Measurements from ENCODE around the gene MUSK.

The MUSK gene

GRCh38 chr9:110742741-110743371 lies 74.3 kb downstream of the MUSK start:
- Histone ChIP-seq H3K4me3 (ENCODE audit: low read length in 2 of 2) (peak overlapping the region in 1 of 2 donors; percentile 1), H3K4me1 (ENCODE audit: control insufficient read depth, insufficient read depth, low read length) (no peaks in the 10 kb centered on the region), H3K36me3 (ENCODE audit: control insufficient read depth in 2 of 2, insufficient read depth in 2 of 2, low read length in 2 of 2) (no peaks in the 10 kb centered on the region), H3K27me3 (ENCODE audit: control insufficient read depth in 1 of 2, insufficient read depth in 2 of 2, low read length in 2 of 2) (no peaks in the 10 kb centered on the region), H3K9ac (ENCODE audit: low read length in 2 of 2) (peak overlapping the region in 1 of 2 donors; percentile 23), H3K27ac (ENCODE audit: low read length) (peak overlapping the region; percentile 24), H3K9me3 (ENCODE audit: control insufficient read depth in 2 of 2, low read length in 2 of 2) (no peaks in the 10 kb centered on the region)

GRCh38 chr9:110744715-110745384 lies 76.3 kb downstream of the MUSK start:
- no peaks in the 10 kb centered on the region for H3K27me3 ChIP-seq (ENCODE audit: control insufficient read depth in 1 of 2, insufficient read depth in 2 of 2, low read length in 2 of 2)
- no peak overlapping the region for H3K4me3 ChIP-seq (ENCODE audit: low read length in 2 of 2)
- H3K27ac ChIP-seq (ENCODE audit: low read length) = peak overlapping the region; percentile 50
- no peak overlapping the region for H3K9ac ChIP-seq (ENCODE audit: low read length in 2 of 2)
- H3K9me3 ChIP-seq (ENCODE audit: control insufficient read depth in 2 of 2, low read length in 2 of 2) = no peaks in the 10 kb centered on the region
- H3K4me1 ChIP-seq (ENCODE audit: control insufficient read depth, insufficient read depth, low read length) = no peaks in the 10 kb centered on the region
- H3K36me3 ChIP-seq (ENCODE audit: control insufficient read depth in 2 of 2, insufficient read depth in 2 of 2, low read length in 2 of 2) = no peaks in the 10 kb centered on the region

DNA sequence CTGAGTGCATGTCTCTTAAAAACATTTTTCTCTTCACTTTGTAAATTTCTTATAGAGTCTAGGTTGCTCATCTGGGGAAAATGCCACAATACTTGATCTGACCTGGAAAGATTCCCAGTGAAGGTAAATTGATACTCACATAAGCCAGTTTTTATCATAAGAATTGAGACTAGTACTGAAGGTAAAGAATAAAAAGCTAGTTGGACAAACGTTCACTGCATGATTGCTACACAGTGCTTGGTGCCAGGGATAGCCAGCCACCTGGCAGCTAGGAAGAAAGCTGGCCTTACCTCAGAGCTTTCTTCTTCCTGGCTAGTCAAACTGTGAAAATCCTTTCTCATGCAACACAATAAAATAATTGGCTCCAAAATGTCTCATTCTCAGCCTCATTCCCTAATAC lies 77.1 kb downstream of the MUSK start:
- H3K4me3 ChIP-seq (ENCODE audit: low read length in 2 of 2) = no peak overlapping the region
- H3K36me3 ChIP-seq (ENCODE audit: control insufficient read depth in 2 of 2, insufficient read depth in 2 of 2, low read length in 2 of 2) = no peaks in the 10 kb centered on the region
- H3K9me3 ChIP-seq (ENCODE audit: control insufficient read depth in 2 of 2, low read length in 2 of 2) = no peaks in the 10 kb centered on the region
- H3K4me1 ChIP-seq (ENCODE audit: control insufficient read depth, insufficient read depth, low read length) = no peaks in the 10 kb centered on the region
- no peak overlapping the region for H3K9ac ChIP-seq (ENCODE audit: low read length in 2 of 2)
- no peaks in the 10 kb centered on the region for H3K27me3 ChIP-seq (ENCODE audit: control insufficient read depth in 1 of 2, insufficient read depth in 2 of 2, low read length in 2 of 2)
- no peak overlapping the region for H3K27ac ChIP-seq (ENCODE audit: low read length)

GRCh38 chr9:110746211-110746930 lies 77.8 kb downstream of the MUSK start:
- no peak overlapping the region for H3K9ac ChIP-seq (ENCODE audit: low read length in 2 of 2)
- no peaks in the 10 kb centered on the region for H3K36me3 ChIP-seq (ENCODE audit: control insufficient read depth in 2 of 2, insufficient read depth in 2 of 2, low read length in 2 of 2)
- H3K4me1 ChIP-seq (ENCODE audit: control insufficient read depth, insufficient read depth, low read length) = no peaks in the 10 kb centered on the region
- H3K4me3 ChIP-seq (ENCODE audit: low read length in 2 of 2) = no peak overlapping the region
- H3K27ac ChIP-seq (ENCODE audit: low read length) = no peak overlapping the region
- no peaks in the 10 kb centered on the region for H3K9me3 ChIP-seq (ENCODE audit: control insufficient read depth in 2 of 2, low read length in 2 of 2)
- no peaks in the 10 kb centered on the region for H3K27me3 ChIP-seq (ENCODE audit: control insufficient read depth in 1 of 2, insufficient read depth in 2 of 2, low read length in 2 of 2)

DNA sequence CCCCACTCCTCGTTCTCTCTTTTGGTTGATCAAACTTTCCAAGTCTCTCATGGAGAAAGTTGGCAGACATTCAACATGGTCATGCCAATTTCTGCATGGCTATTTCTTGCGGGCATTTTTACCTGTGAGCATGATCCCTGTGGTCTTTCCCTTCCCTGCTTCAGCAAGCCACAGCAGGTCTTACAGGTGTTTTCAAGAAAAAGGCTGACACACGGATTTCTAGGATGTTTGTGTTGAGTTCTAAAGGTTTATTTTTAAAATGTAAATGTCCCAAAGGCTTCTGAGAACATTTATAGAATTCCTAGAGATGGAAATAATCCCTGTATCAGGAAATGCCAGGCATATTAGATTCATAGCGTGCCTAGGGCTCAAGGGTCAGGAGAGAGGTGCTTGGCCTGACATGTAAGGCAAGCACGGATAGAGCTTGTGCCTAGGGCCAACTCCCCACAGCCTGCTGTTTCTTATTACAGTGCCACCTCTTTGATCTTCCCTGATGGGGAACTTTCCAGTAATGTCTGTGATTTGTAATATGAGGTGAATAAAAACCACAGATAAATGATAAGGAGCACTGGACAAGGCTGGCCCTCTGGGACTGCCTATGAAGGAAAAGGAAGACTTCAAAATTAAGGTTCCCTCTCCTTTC lies 79.8 kb downstream of the MUSK start:
- Histone ChIP-seq H3K27ac (ENCODE audit: low read length) (no peak overlapping the region), H3K4me1 (ENCODE audit: control insufficient read depth, insufficient read depth, low read length) (no peaks in the 10 kb centered on the region), H3K9me3 (ENCODE audit: control insufficient read depth in 2 of 2, low read length in 2 of 2) (no peaks in the 10 kb centered on the region), H3K27me3 (ENCODE audit: control insufficient read depth in 1 of 2, insufficient read depth in 2 of 2, low read length in 2 of 2) (no peaks in the 10 kb centered on the region), H3K4me3 (ENCODE audit: low read length in 2 of 2) (no peak overlapping the region), H3K36me3 (ENCODE audit: control insufficient read depth in 2 of 2, insufficient read depth in 2 of 2, low read length in 2 of 2) (no peaks in the 10 kb centered on the region), H3K9ac (ENCODE audit: low read length in 2 of 2) (no peak overlapping the region)

GRCh38 chr9:110750272-110750671 lies 81.7 kb downstream of the MUSK start:
- Histone ChIP-seq H3K4me1 (ENCODE audit: control insufficient read depth, insufficient read depth, low read length) (no peaks in the 10 kb centered on the region), H3K27me3 (ENCODE audit: control insufficient read depth in 1 of 2, insufficient read depth in 2 of 2, low read length in 2 of 2) (no peaks in the 10 kb centered on the region), H3K27ac (ENCODE audit: low read length) (no peak overlapping the region), H3K9me3 (ENCODE audit: control insufficient read depth in 2 of 2, low read length in 2 of 2) (no peaks in the 10 kb centered on the region), H3K36me3 (ENCODE audit: control insufficient read depth in 2 of 2, insufficient read depth in 2 of 2, low read length in 2 of 2) (no peaks in the 10 kb centered on the region), H3K9ac (ENCODE audit: low read length in 2 of 2) (no peak overlapping the region), H3K4me3 (ENCODE audit: low read length in 2 of 2) (no peak overlapping the region)

DNA sequence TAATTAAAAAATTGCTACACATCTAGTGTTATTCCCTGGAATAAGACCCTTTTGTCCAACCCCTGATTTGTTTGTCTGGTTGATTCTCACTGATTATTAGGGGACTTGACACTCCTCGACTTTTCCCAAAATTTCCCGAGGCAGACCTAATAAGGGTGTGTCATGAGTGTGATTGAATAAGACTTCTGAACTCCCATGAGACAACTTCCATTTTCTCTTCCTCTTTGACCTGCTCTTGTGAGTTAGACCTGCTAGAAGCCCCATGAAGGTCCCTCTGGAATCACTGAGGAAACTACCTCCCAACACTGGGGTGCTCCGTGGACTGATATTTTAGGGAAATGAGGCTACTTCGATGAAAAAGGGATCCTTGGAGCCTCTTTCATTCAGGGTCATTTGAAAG lies 83.4 kb downstream of the MUSK start:
- Histone ChIP-seq H3K27me3 (ENCODE audit: control insufficient read depth in 1 of 2, insufficient read depth in 2 of 2, low read length in 2 of 2) (no peaks in the 10 kb centered on the region), H3K27ac (ENCODE audit: low read length) (no peak overlapping the region), H3K9me3 (ENCODE audit: control insufficient read depth in 2 of 2, low read length in 2 of 2) (no peaks in the 10 kb centered on the region), H3K9ac (ENCODE audit: low read length in 2 of 2) (no peak overlapping the region), H3K36me3 (ENCODE audit: control insufficient read depth in 2 of 2, insufficient read depth in 2 of 2, low read length in 2 of 2) (no peaks in the 10 kb centered on the region), H3K4me1 (ENCODE audit: control insufficient read depth, insufficient read depth, low read length) (no peaks in the 10 kb centered on the region), H3K4me3 (ENCODE audit: low read length in 2 of 2) (no peak overlapping the region)

DNA sequence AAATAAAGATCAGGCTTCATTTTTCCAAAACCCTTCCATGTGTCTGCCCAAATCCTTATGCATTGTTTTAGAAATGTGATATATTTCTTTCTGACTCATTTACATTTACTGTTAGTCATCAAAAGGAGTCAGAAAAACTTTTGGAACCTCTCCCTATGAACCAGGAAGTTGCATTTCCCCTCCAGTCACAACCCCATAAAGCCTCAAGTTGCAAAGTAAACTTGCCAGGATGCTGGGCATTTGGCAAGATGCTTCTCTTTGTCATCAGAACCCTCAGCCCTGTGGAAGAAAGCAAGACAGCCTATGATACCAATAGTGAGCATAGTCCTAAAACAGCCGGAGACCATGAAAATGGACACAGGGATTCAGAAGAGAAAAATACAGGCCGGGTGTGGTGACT lies 84.2 kb downstream of the MUSK start:
- no peaks in the 10 kb centered on the region for H3K27me3 ChIP-seq (ENCODE audit: control insufficient read depth in 1 of 2, insufficient read depth in 2 of 2, low read length in 2 of 2)
- no peaks in the 10 kb centered on the region for H3K9me3 ChIP-seq (ENCODE audit: control insufficient read depth in 2 of 2, low read length in 2 of 2)
- H3K9ac ChIP-seq (ENCODE audit: low read length in 2 of 2) = no peak overlapping the region
- no peak overlapping the region for H3K4me3 ChIP-seq (ENCODE audit: low read length in 2 of 2)
- H3K27ac ChIP-seq (ENCODE audit: low read length) = no peak overlapping the region
- no peaks in the 10 kb centered on the region for H3K36me3 ChIP-seq (ENCODE audit: control insufficient read depth in 2 of 2, insufficient read depth in 2 of 2, low read length in 2 of 2)
- H3K4me1 ChIP-seq (ENCODE audit: control insufficient read depth, insufficient read depth, low read length) = no peaks in the 10 kb centered on the region

DNA sequence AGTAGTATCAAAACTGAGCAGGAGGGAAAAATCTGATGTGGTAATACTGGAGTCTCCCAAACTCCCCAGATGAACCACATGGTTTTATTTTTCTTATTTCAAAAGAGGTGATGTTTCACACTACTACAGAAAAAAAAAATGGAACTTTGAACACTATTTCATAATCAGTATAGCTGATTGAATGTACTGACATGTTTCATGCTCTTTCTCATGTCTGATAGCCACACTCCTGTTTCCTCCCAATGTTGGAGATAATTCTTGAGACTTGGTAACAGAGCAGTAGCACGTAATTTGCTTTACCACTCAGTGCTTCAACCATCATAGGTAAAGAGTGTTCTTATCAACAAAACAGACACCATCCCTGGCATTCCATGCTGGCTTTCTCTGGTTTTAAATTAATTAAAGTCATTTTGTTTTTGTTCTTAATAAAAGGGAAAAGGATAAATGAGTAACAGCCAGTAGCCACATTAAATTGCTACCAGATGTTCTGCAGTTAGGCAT lies 85.2 kb downstream of the MUSK start:
- Histone ChIP-seq H3K9ac (ENCODE audit: low read length in 2 of 2) (no peak overlapping the region), H3K9me3 (ENCODE audit: control insufficient read depth in 2 of 2, low read length in 2 of 2) (peaks cover 0 to 2% of the 10 kb centered on the region in 2 donors), H3K36me3 (ENCODE audit: control insufficient read depth in 2 of 2, insufficient read depth in 2 of 2, low read length in 2 of 2) (no peaks in the 10 kb centered on the region), H3K4me1 (ENCODE audit: control insufficient read depth, insufficient read depth, low read length) (no peaks in the 10 kb centered on the region), H3K4me3 (ENCODE audit: low read length in 2 of 2) (no peak overlapping the region), H3K27me3 (ENCODE audit: control insufficient read depth in 1 of 2, insufficient read depth in 2 of 2, low read length in 2 of 2) (no peaks in the 10 kb centered on the region), H3K27ac (ENCODE audit: low read length) (no peak overlapping the region)

- Histone ChIP-seq H3K36me3 (ENCODE audit: control insufficient read depth in 2 of 2, insufficient read depth in 2 of 2, low read length in 2 of 2) (no peaks in the 10 kb centered on the region), H3K4me1 (ENCODE audit: control insufficient read depth, insufficient read depth, low read length) (no peaks in the 10 kb centered on the region), H3K9ac (ENCODE audit: low read length in 2 of 2) (no peak overlapping the region), H3K9me3 (ENCODE audit: control insufficient read depth in 2 of 2, low read length in 2 of 2) (peaks cover 0 to 2% of the 10 kb centered on the region in 2 donors), H3K27me3 (ENCODE audit: control insufficient read depth in 1 of 2, insufficient read depth in 2 of 2, low read length in 2 of 2) (no peaks in the 10 kb centered on the region), H3K27ac (ENCODE audit: low read length) (no peak overlapping the region), H3K4me3 (ENCODE audit: low read length in 2 of 2) (no peak overlapping the region)
These were observed 86.6 kb downstream of the MUSK start for GRCh38 chr9:110755179-110755578.

All from stomach smooth muscle (tissue), 2 donors.